ENCODE measurements around the gene JAZF1. TPM values are rescaled to one million over a fixed set of nuclear protein-coding genes. Genes with fewer than 3 reads are reported as not detected.

JAZF1 gene
- total RNA-seq, 1 donor from 2014 or later: 3.6 TPM

- no peak for DNase-seq (ENCODE audit: low read depth)
- TF ChIP-seq, protein P1, sequence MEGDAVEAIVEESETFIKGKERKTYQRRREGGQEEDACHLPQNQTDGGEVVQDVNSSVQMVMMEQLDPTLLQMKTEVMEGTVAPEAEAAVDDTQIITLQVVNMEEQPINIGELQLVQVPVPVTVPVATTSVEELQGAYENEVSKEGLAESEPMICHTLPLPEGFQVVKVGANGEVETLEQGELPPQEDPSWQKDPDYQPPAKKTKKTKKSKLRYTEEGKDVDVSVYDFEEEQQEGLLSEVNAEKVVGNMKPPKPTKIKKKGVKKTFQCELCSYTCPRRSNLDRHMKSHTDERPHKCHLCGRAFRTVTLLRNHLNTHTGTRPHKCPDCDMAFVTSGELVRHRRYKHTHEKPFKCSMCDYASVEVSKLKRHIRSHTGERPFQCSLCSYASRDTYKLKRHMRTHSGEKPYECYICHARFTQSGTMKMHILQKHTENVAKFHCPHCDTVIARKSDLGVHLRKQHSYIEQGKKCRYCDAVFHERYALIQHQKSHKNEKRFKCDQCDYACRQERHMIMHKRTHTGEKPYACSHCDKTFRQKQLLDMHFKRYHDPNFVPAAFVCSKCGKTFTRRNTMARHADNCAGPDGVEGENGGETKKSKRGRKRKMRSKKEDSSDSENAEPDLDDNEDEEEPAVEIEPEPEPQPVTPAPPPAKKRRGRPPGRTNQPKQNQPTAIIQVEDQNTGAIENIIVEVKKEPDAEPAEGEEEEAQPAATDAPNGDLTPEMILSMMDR (conservative IDR thresholded peaks at IDR 0.05; ENCODE audit: low read depth, low read length): no peak
- H3K4me3 ChIP-seq (ENCODE audit: low read depth, low read length): no peak overlapping the region
These were observed 99.6 kb downstream of the JAZF1 start for GRCh38 chr7:28081016-28081415.

- H3K4me3 ChIP-seq (ENCODE audit: low read depth, low read length): no peak overlapping the region
- DNase-seq (ENCODE audit: low read depth): no peak
- TF ChIP-seq, protein P1 (conservative IDR thresholded peaks at IDR 0.05; ENCODE audit: low read depth, low read length): peak; percentile 100
These were observed 102.3 kb downstream of the JAZF1 start for GRCh38 chr7:28078036-28078901.

GRCh38 chr7:28077616-28078015, 103.0 kb downstream of the JAZF1 start:
- DNase-seq (ENCODE audit: low read depth): no peak
- H3K4me3 ChIP-seq (ENCODE audit: low read depth, low read length): no peak overlapping the region
- TF ChIP-seq, protein P1 (conservative IDR thresholded peaks at IDR 0.05; ENCODE audit: low read depth, low read length): no peak

DNA sequence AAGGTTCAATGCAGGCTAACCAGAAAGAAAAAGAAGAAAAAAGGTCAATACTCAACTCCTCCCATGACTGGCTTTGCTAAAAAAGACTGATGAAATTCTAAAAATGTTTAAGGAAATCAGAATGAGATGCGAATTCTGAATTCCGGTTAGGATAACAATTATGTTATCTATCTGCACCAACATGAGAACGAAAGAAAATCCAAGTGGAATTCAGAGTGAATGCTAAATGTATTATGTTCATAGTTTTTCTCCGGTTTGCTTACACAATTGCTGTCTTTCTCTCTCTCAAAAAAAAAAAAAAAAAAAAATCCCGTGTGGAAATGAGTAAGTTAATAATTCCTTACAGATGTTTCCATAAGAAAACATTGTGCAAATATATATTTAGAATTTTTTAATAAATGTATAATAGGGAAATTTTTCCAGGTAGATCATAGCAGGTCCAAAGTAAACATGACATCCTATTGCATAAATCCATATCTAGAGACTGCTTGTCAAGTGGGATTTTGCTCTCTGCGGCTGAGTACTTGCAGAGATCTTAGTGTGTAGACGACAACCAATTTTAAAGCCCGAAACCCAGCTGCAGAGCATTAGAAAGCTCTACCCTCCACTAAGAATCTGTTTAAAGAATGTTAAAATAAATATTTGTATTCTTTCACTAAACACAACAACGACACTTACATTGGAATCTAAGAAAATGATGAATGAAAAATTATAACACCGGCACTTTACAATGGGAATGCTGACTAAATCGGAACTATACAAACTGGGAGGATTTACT, 104.0 kb downstream of the JAZF1 start:
- TF ChIP-seq, protein P1 (conservative IDR thresholded peaks at IDR 0.05; ENCODE audit: low read depth, low read length): no peak
- no peak for DNase-seq (ENCODE audit: low read depth)
- H3K4me3 ChIP-seq (ENCODE audit: low read depth, low read length): no peak overlapping the region

- DNase-seq (ENCODE audit: low read depth): no peak
These were observed 104.8 kb downstream of the JAZF1 start for GRCh38 chr7:28075674-28076358.

DNA sequence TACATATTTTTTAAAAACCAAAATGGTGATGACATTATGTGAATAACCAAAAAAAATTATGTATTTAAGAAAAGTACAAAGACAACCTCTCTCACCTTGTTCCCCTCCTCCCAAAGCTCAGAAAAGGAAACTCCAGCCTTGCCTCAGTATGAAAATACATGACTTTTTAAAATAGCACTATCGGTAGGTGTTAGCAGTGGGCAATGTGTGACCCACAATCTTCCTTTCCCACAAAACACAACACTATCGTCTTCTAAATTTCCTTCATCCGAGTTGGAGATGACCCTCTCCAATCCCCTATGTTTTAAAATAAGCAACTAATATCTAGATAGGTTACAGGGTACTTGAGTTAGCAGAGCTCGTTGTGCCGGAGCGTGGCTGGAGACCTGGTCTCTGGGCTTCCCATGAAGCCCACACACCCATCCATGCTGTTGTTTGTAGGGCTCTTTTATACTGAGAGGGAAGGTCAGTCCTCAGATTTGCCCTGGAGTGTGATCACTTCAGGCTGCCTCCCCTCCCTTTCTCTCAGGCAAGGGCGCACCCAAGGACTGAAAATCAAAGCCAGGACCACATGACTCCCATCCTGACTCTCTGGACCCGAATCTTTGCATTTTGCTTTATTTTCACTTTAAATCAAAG, 107.6 kb downstream of the JAZF1 start:
- no peak for DNase-seq (ENCODE audit: low read depth)
- no peak overlapping the region for H3K4me3 ChIP-seq (ENCODE audit: low read depth, low read length)
- TF ChIP-seq, protein P1 (conservative IDR thresholded peaks at IDR 0.05; ENCODE audit: low read depth, low read length): no peak

More at GRCh38 chr7:28075674-28076358, 104.8 kb downstream of the JAZF1 start:
- no peak overlapping the region for H3K4me3 ChIP-seq (ENCODE audit: low read depth, low read length)
- TF ChIP-seq, protein P1 (conservative IDR thresholded peaks at IDR 0.05; ENCODE audit: low read depth, low read length): no peak
